Lung (tissue), 12 donors: Measurements from ENCODE around the gene GPC6. TPM values are rescaled to one million over a fixed set of nuclear protein-coding genes. Genes with fewer than 3 reads are reported as not detected.
A peak's percentile ranks its signal among the peaks of the same experiment; 100 is the strongest.

Source experiments
- ATAC-seq: fragments of 200-7000 bp; cut with Tn5 transposase; one replicate; pipeline ENCODE4 v1.9.1; 2020; ENCODE audit warnings: moderate number of reproducible peaks; ENCODE audit not compliant: insufficient read depth, low FRiP score
- DNase-seq, 3 donors: peaks; one replicate each; pipeline ENCODE4 v3.0.0-alpha.2; 2013 to 2017
- H3K27ac ChIP-seq, 2 donors: one replicate each; pipeline ENCODE4 v1.5.1; 2013; ENCODE audit warnings: mild to moderate bottlenecking in 2 of 2, moderate library complexity in 2 of 2, control low read depth in 1 of 2, inconsistent platforms in 1 of 2, low read depth in 1 of 2, low read length in 1 of 2
- H3K27me3 ChIP-seq, 3 donors: one replicate each; pipeline ENCODE4 v1.5.1; 2013; ENCODE audit warnings: low read length in 2 of 3; ENCODE audit not compliant: control insufficient read depth in 3 of 3, insufficient read depth in 3 of 3
- H3K36me3 ChIP-seq, 4 donors: one replicate each; pipeline ENCODE4 v1.5.1; 2013; ENCODE audit warnings: low read length in 4 of 4, mild to moderate bottlenecking in 1 of 4, moderate library complexity in 1 of 4; ENCODE audit not compliant: control insufficient read depth in 4 of 4, insufficient read depth in 4 of 4
- H3K4me1 ChIP-seq, 5 donors: one replicate each; pipeline ENCODE4 v1.5.1; 2013; ENCODE audit warnings: low read length in 5 of 5, mild to moderate bottlenecking in 2 of 5, moderate library complexity in 1 of 5; ENCODE audit not compliant: control insufficient read depth in 5 of 5, insufficient read depth in 5 of 5
- H3K4me3 ChIP-seq: one replicate; pipeline ENCODE4 v1.5.1; 2013; ENCODE audit warnings: mild to moderate bottlenecking, control low read depth, moderate library complexity
- H3K9ac ChIP-seq, 2 donors: one replicate each; pipeline ENCODE4 v1.5.1; 2013; ENCODE audit warnings: low read length in 2 of 2, control low read depth in 1 of 2; ENCODE audit not compliant: insufficient read depth in 1 of 2
- H3K9me3 ChIP-seq, 4 donors: one replicate each; pipeline ENCODE4 v1.5.1; 2013; ENCODE audit warnings: low read length in 3 of 4, mild to moderate bottlenecking in 1 of 4, moderate library complexity in 1 of 4; ENCODE audit not compliant: control insufficient read depth in 4 of 4, insufficient read depth in 3 of 4
- CTCF ChIP-seq: IDR thresholded peaks from 2 replicates; pipeline ENCODE4 v1.5.1; 2012; ENCODE audit warnings: mild to moderate bottlenecking; ENCODE audit errors: control extremely low read depth, extremely low read depth
- WGBS, 2 donors: extraction: QIAGEN DNeasy Blood & Tissue Kit; methylation state at CpG; one replicate each; pipeline ENCODE4 v1.1.7; 2013; 5-methylcytosine and 5-hydroxymethylcytosine counted together
- polyA plus RNA-seq, 2 donors: library from polyadenylated mRNA; stranded (reverse); fragments of 200-250 nt; gene quantifications; one replicate each; pipeline ENCODE4 v1.2.1, GENCODE V29; 2013
- total RNA-seq, 2 donors: library from RNA; depleted of rRNA in 1 of 2; stranded (reverse); fragments of >200 nt in 1 of 2; gene quantifications; one replicate each; pipeline ENCODE4 v1.2.1, GENCODE V29; 2014 to 2021
- donor health status: control.
- donor health status: control.
- donor health status: Bipolar disorder and iron deficiency.
- donor health status: healthy.
- donor health status: DM: yes; HTN: yes; CAD: no.

GPC6 gene
- total and polyA plus RNA-seq, 4 donors: 0.45 to 31.4 (median 4.8) TPM

DNA sequence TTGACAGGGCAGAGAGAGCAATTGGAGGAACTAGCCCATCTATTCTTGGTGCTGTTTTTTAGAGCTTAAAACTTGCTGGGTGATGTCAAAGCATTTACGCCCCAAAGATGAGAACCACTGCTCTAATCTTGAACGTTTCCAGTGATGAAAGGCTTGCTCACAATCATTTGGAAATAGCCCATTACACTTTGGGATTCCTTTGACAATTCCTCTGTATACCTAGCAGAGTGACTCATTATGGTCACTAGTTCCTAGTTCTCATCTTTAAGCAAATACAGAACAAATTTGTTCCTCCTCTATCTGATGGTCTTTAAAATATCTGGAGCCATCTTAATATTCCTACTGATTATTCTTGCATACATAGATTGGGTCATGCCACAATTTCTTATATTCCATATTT lies 112.3 kb downstream of the GPC6 start:
- 62 to 80% methylated on average over 2 of the region's 2 CpGs for WGBS, 2 donors

GRCh38 chr13:93339550-93339949 lies 112.9 kb downstream of the GPC6 start:
- whole genome bisulfite sequencing, 2 donors: 90 to 95% methylated on average over 4 of the region's 4 CpGs

More for the DNA sequence above, 112.3 kb downstream of the GPC6 start:
- Histone ChIP-seq H3K36me3 (no peaks in the 10 kb centered on the region), H3K9me3 (no peaks in the 10 kb centered on the region), H3K27ac (no peak overlapping the region), H3K4me1 (peaks cover 0 to 9% (median 0%) of the 10 kb centered on the region in 5 donors), H3K4me3 (no peak overlapping the region), H3K27me3 (no peaks in the 10 kb centered on the region), H3K9ac (no peak overlapping the region)
- ATAC-seq (no peak), DNase-seq (no peak)
- no peak for TF ChIP-seq CTCF

GRCh38 chr13:93341517-93341916 lies 114.9 kb downstream of the GPC6 start:
- no peak overlapping the region for H3K27ac ChIP-seq
- TF ChIP-seq CTCF: no peak
- H3K9me3 ChIP-seq: no peaks in the 10 kb centered on the region
- no peaks in the 10 kb centered on the region for H3K36me3 ChIP-seq
- no peak overlapping the region for H3K9ac ChIP-seq
- no peak overlapping the region for H3K4me3 ChIP-seq
- no peaks in the 10 kb centered on the region for H3K27me3 ChIP-seq
- 89 to 94% methylated on average over 4 of the region's 4 CpGs for WGBS, 2 donors
- no peak for ATAC-seq
- DNase-seq: no peak
- H3K4me1 ChIP-seq: peaks cover 0 to 20% (median 4%) of the 10 kb centered on the region in 5 donors

More at GRCh38 chr13:93339550-93339949, 112.9 kb downstream of the GPC6 start:
- Histone ChIP-seq H3K36me3 (no peaks in the 10 kb centered on the region), H3K9ac (no peak overlapping the region), H3K27ac (no peak overlapping the region), H3K4me3 (no peak overlapping the region), H3K4me1 (peaks cover 0 to 10% (median 0%) of the 10 kb centered on the region in 5 donors), H3K27me3 (no peaks in the 10 kb centered on the region), H3K9me3 (no peaks in the 10 kb centered on the region)
- no peak for ATAC-seq
- no peak for TF ChIP-seq CTCF
- no peak for DNase-seq

DNA sequence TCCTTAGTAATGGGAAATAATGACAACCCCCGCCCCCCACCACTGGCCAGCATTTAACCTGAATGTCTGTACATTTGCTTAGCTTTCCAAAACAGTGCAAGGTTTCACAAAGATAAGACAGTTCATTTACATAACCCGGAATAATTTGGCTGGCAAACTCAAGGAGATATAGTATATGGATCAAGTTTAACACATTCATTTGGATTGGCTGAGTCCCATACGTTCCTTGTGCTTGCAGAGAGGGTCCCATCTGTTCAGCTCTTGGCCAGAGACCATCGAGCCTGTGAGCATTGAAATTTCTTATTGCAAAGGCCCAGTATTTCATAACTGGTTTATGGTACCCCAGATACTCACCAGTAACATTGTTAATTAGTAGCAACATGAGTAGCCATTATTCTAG lies 116.5 kb downstream of the GPC6 start:
- WGBS, 2 donors: 72 to 79% methylated on average over 4 of the region's 4 CpGs

More for the DNA sequence above, 116.5 kb downstream of the GPC6 start:
- H3K27me3 ChIP-seq: no peaks in the 10 kb centered on the region
- DNase-seq (peak in 2 of 3 donors; percentile 17 to 69), ATAC-seq (no peak)
- H3K4me1 ChIP-seq: peaks cover 0 to 20% (median 4%) of the 10 kb centered on the region in 5 donors
- no peaks in the 10 kb centered on the region for H3K36me3 ChIP-seq
- TF ChIP-seq CTCF: no peak
- no peak overlapping the region for H3K9ac ChIP-seq
- no peak overlapping the region for H3K4me3 ChIP-seq
- no peak overlapping the region for H3K27ac ChIP-seq
- H3K9me3 ChIP-seq: no peaks in the 10 kb centered on the region
